HepG2 (cell line): ENCODE results near the gene ZNF547. TPM values are rescaled to one million over a fixed set of nuclear protein-coding genes. Genes with fewer than 3 reads are reported as not detected.

Experiments used
- CTCF ChIP-seq: sonication (generic); formaldehyde crosslinking; IDR thresholded peaks from 2 replicates; pipeline ENCODE4 v1.5.0; 2020; ENCODE audit warnings: mild to moderate bottlenecking, missing genetic modification reagents, moderate library complexity
- FOXA3 ChIP-seq: IDR thresholded peaks from 2 replicates; pipeline ENCODE4 v1.6.1; 2016; ENCODE audit warnings: missing genetic modification reagents, missing compliant biosample characterization
- GABPA ChIP-seq, 2 experiments: IDR thresholded peaks; 2 replicates each; pipeline ENCODE4 v1.6.1; 2011 to 2016; ENCODE audit warnings: low read depth in 2 of 2, low read length in 1 of 2, missing biosample characterization in 1 of 2, missing genetic modification characterization in 1 of 2
- GABPB1 ChIP-seq: IDR thresholded peaks from 2 replicates; pipeline ENCODE4 v1.6.1; 2016; ENCODE audit warnings: mild to moderate bottlenecking, missing genetic modification reagents, moderate library complexity, missing compliant biosample characterization
- GPN1 ChIP-seq: sonication (generic); formaldehyde crosslinking; IDR thresholded peaks from 2 replicates; pipeline ENCODE4 v1.5.1; 2020; ENCODE audit warnings: missing genetic modification reagents, borderline replicate concordance
- HCFC1 ChIP-seq: fragments of 150-350 bp; IDR thresholded peaks from 2 replicates; pipeline ENCODE4 v1.6.1; 2014; ENCODE audit warnings: low read depth, low read length
- KAT2B ChIP-seq: fragments of 150-350 bp; IDR thresholded peaks from 2 replicates; pipeline ENCODE4 v1.6.1; 2014; ENCODE audit warnings: low read depth, low read length, borderline replicate concordance
- KDM2A ChIP-seq: sonication (generic); formaldehyde crosslinking; IDR thresholded peaks from 2 replicates; pipeline ENCODE4 v1.4.0; 2020; ENCODE audit warnings: low read depth, missing genetic modification reagents, borderline replicate concordance
- KMT2B ChIP-seq: IDR thresholded peaks from 2 replicates; pipeline ENCODE4 v1.6.1; 2016; ENCODE audit warnings: missing genetic modification reagents, missing compliant biosample characterization
- MIER2 ChIP-seq: IDR thresholded peaks from 2 replicates; pipeline ENCODE4 v1.6.1; 2016; ENCODE audit warnings: missing biosample characterization, missing genetic modification reagents
- NFIC ChIP-seq: IDR thresholded peaks from 2 replicates; pipeline ENCODE4 v1.6.1; 2012; ENCODE audit warnings: mild to moderate bottlenecking, low read length, inconsistent platforms
- POLR2AphosphoS5 ChIP-seq: IDR thresholded peaks from 2 replicates; pipeline ENCODE4 v1.6.1; 2012; ENCODE audit warnings: low read depth, low read length
- SIN3B ChIP-seq: fragments of 150-350 bp; IDR thresholded peaks from 2 replicates; pipeline ENCODE4 v1.6.1; 2014; ENCODE audit warnings: low read length
- SMARCE1 ChIP-seq: fragments of 450-650 bp; IDR thresholded peaks from 2 replicates; pipeline ENCODE4 v1.6.1; 2017; ENCODE audit warnings: borderline replicate concordance
- TBL1XR1 ChIP-seq: fragments of 150-350 bp; IDR thresholded peaks from 2 replicates; pipeline ENCODE4 v1.6.1; 2014; ENCODE audit warnings: borderline replicate concordance, low read length; ENCODE audit not compliant: partially characterized antibody
- ZNF441 ChIP-seq: sonication (generic); formaldehyde crosslinking; IDR thresholded peaks from 2 replicates; pipeline ENCODE4 v1.7.0; 2021; ENCODE audit warnings: missing genetic modification reagents, borderline replicate concordance
- ZNF530 ChIP-seq: sonication (generic); formaldehyde crosslinking; IDR thresholded peaks from 2 replicates; pipeline ENCODE4 v1.5.0; 2020; ENCODE audit warnings: low read depth, mild to moderate bottlenecking, missing genetic modification reagents
- ZNF598 ChIP-seq: sonication (generic); formaldehyde crosslinking; IDR thresholded peaks from 2 replicates; pipeline ENCODE4 v1.5.1; 2020; ENCODE audit warnings: mild to moderate bottlenecking, missing genetic modification reagents, borderline replicate concordance
- ZNF747 ChIP-seq: sonication (generic); formaldehyde crosslinking; IDR thresholded peaks from 2 replicates; pipeline ENCODE4 v1.8.1; 2023; ENCODE audit warnings: missing genetic modification reagents, mild to moderate bottlenecking, borderline replicate concordance
- ZNF839 ChIP-seq: sonication (generic); formaldehyde crosslinking; IDR thresholded peaks from 2 replicates; pipeline ENCODE4 v1.4.0; 2020; ENCODE audit warnings: missing genetic modification reagents, mild to moderate bottlenecking, borderline replicate concordance
- ZSCAN20 ChIP-seq: sonication (generic); formaldehyde crosslinking; IDR thresholded peaks from 2 replicates; pipeline ENCODE4 v1.4.0; 2020; ENCODE audit warnings: missing genetic modification reagents, mild to moderate bottlenecking, borderline replicate concordance
- polyA plus RNA-seq, 8 experiments: library from polyadenylated mRNA; depleted of rRNA in 3 of 8; stranded (reverse) in 7 of 8; unstranded in 1 of 8; fragments of >200 nt; fragmentation: Illumina TruSeq in 4 of 8; extraction: Trizol in 4 of 8; gene quantifications; 2 replicates each; pipeline versions ENCODE4 v1.2.1 to v1.2.3, GENCODE V29; 2011 to 2016; ENCODE audit warnings: low read depth in 4 of 8, missing spikeins in 1 of 8, mixed read lengths in 1 of 8; ENCODE audit not compliant: insufficient read depth in 1 of 8
- total RNA-seq, 5 experiments: library from RNA; depleted of rRNA; stranded (reverse); fragments of >200 nt; fragmentation: Illumina TruSeq; extraction: Trizol; gene quantifications; 2 replicates each; pipeline ENCODE4 v1.2.3, GENCODE V29; 2016; ENCODE audit warnings: low read depth in 1 of 5
- TF ChIP-seq, protein P1 (sequence below): sonication (generic); formaldehyde crosslinking; IDR thresholded peaks from 2 replicates; pipeline ENCODE4 v1.8.0; 2023; ENCODE audit warnings: mild to moderate bottlenecking, missing genetic modification reagents
- TF ChIP-seq, protein P2 (sequence below): sonication (generic); formaldehyde crosslinking; IDR thresholded peaks from 2 replicates; pipeline ENCODE4 v1.4.0; 2020; ENCODE audit warnings: missing genetic modification reagents
- TF ChIP-seq, protein P3 (sequence below): sonication (generic); formaldehyde crosslinking; IDR thresholded peaks from 2 replicates; pipeline ENCODE4 v1.5.0; 2020; ENCODE audit warnings: missing genetic modification reagents
- TF ChIP-seq, protein P4 (sequence below): sonication (generic); formaldehyde crosslinking; IDR thresholded peaks from 2 replicates; pipeline ENCODE4 v1.4.0; 2020; ENCODE audit warnings: mild to moderate bottlenecking, low read depth, missing genetic modification reagents

The ZNF547 gene
- total and polyA plus RNA-seq, 2 of the 13 experiments (the other 11 are each of a cell fraction or from before 2014, with no cell fraction given): 2.0 to 2.6 TPM

DNA sequence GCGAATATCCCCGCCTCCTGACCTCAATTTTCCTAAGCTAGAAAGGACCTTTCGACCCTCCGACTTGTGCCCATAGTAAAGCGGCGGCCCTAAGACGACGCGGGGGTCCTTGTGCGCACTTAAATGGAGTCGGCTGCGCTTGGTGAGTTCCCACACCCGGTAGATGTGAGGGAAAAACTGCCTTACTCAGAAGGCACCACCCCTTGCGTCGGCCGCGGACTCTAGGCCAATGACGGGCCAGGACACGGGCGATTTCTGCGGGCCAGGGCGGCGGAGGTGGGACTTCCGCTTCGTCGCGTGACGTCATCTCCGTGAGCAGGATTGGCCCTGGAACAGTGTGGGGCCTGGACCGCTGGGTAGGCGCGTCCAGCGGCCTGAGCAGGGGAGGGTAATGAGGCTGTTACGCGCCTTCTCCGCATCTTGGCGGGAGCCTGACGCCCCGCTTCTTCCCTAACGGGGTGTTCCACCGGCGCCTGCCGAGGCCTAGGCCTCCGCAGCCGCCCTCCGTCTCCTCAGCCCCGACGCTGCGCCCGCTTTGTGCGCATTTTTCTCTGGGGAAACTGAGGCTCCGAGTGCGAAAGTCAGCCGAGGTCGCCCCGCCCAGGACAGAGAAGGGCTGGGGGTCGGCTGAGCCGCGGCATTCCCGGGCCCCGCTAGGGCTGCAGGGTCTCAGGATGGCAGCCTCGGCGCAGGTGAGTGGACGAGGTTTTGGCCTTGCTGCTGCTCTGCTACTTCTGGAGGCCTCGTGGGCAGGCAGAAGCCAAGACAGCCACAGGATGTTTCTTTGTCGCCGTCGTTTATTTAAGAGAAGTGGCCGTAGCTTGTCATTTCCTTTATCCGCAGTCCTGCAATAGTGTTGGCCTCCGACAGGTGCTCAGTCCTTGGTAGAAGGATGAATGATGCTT lies 42.9 kb upstream of the ZNF547 start, which contains the start of gene ZNF543 (continued):
- TF ChIP-seq, protein P1, sequence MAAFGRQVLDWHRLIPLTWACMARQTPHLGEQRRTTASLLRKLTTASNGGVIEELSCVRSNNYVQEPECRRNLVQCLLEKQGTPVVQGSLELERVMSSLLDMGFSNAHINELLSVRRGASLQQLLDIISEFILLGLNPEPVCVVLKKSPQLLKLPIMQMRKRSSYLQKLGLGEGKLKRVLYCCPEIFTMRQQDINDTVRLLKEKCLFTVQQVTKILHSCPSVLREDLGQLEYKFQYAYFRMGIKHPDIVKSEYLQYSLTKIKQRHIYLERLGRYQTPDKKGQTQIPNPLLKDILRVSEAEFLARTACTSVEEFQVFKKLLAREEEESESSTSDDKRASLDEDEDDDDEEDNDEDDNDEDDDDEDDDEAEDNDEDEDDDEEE (CRISPR knock-in tag): no peak
- TF ChIP-seq ZNF598 (CRISPR knock-in tag) (peak; percentile 84; the same call in 1 of the 2 replicates), KAT2B (no peak), GABPA (IDR thresholded peaks at IDR 0.05; ENCODE audit: low read depth, low read length) (peak; percentile 98), GABPA (CRISPR knock-in tag; IDR thresholded peaks at IDR 0.05; ENCODE audit: low read depth) (peak; percentile 96), KMT2B (CRISPR knock-in tag) (peak; percentile 87), GABPB1 (CRISPR knock-in tag) (peak; percentile 99), SMARCE1 (no peak), FOXA3 (no peak), GPN1 (CRISPR knock-in tag) (no peak), HCFC1 (peak; percentile 46), ZNF530 (CRISPR knock-in tag) (no peak), ZNF747 (CRISPR knock-in tag) (peak; percentile 72), SIN3B (no peak; the same call in 1 of the 2 replicates), ZNF441 (CRISPR knock-in tag) (0 out of 2 replicates have a peak, but pooled peaks have one; percentile 67), ZNF839 (no peak), ZSCAN20 (no peak), KDM2A (CRISPR knock-in tag) (peak; percentile 85; the same call in 1 of the 2 replicates), CTCF (no peak), TBL1XR1 (no peak), NFIC (no peak), POLR2AphosphoS5 (peak; percentile 87), MIER2 (CRISPR knock-in tag) (no peak)
- TF ChIP-seq, protein P2, sequence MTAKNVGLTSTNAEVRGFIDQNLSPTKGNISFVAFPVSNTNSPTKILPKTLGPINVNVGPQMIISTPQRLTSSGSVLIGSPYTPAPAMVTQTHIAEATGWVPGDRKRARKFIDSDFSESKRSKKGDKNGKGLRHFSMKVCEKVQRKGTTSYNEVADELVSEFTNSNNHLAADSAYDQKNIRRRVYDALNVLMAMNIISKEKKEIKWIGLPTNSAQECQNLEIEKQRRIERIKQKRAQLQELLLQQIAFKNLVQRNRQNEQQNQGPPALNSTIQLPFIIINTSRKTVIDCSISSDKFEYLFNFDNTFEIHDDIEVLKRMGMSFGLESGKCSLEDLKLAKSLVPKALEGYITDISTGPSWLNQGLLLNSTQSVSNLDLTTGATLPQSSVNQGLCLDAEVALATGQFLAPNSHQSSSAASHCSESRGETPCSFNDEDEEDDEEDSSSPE (CRISPR knock-in tag): peak; percentile 70
- TF ChIP-seq, protein P3, sequence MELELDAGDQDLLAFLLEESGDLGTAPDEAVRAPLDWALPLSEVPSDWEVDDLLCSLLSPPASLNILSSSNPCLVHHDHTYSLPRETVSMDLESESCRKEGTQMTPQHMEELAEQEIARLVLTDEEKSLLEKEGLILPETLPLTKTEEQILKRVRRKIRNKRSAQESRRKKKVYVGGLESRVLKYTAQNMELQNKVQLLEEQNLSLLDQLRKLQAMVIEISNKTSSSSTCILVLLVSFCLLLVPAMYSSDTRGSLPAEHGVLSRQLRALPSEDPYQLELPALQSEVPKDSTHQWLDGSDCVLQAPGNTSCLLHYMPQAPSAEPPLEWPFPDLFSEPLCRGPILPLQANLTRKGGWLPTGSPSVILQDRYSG (CRISPR knock-in tag): no peak
- TF ChIP-seq, protein P4, sequence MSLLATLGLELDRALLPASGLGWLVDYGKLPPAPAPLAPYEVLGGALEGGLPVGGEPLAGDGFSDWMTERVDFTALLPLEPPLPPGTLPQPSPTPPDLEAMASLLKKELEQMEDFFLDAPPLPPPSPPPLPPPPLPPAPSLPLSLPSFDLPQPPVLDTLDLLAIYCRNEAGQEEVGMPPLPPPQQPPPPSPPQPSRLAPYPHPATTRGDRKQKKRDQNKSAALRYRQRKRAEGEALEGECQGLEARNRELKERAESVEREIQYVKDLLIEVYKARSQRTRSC (CRISPR knock-in tag): no peak
